Hepatocyte (in vitro differentiated cells): ENCODE data around the gene SPHK2.

ENCODE experiments used
- CTCF ChIP-seq: fragments of 200-600 bp; sonication (generic); IDR thresholded peaks from 2 replicates; pipeline ENCODE4 v1.5.1; 2016; ENCODE audit warnings: antibody characterized with exemption, mild to moderate bottlenecking; ENCODE audit not compliant: poor library complexity
- EZH2 ChIP-seq: fragments of 200-600 bp; sonication (generic); IDR thresholded peaks from 2 replicates; pipeline ENCODE4 v1.6.1; 2016; ENCODE audit warnings: antibody characterized with exemption, mild to moderate bottlenecking, borderline replicate concordance

GRCh38 chr19:48658483-48658882 lies 39.2 kb downstream of the SPHK2 start:
- no peak for TF ChIP-seq CTCF
- no peak for TF ChIP-seq EZH2
